Gastrocnemius medialis (tissue), 4 donors: ENCODE results near the gene RALGAPA2.

Source experiments
- CTCF ChIP-seq, 5 experiments: fragments of 450-650 bp in 3 of 5; fragments of 200-600 bp in 2 of 5; sonication (generic) in 2 of 5; IDR thresholded peaks in 4 of 5; conservative IDR thresholded peaks in 1 of 5; 1 replicate in 4 of 5; 2 replicates in 1 of 5; pipeline ENCODE4 v1.5.1; 2016 to 2019; ENCODE audit warnings: antibody characterized with exemption in 5 of 5, mild to moderate bottlenecking in 3 of 5, moderate library complexity in 3 of 5
- POLR2A ChIP-seq, 2 donors: fragments of 450-650 bp; IDR thresholded peaks; one replicate each; pipeline ENCODE4 v1.6.1; 2017; ENCODE audit warnings: antibody characterized with exemption in 2 of 2, mild to moderate bottlenecking in 2 of 2, moderate library complexity in 2 of 2

GRCh38 chr20:20740541-20740940, 28.1 kb upstream of the RALGAPA2 start:
- TF ChIP-seq CTCF (IDR thresholded peaks at IDR 0.05 in 4 of 5, conservative IDR thresholded peaks at IDR 0.05 in 1 of 5): no peak
- no peak for TF ChIP-seq POLR2A (IDR thresholded peaks at IDR 0.05)
